GM12878 (cell line): Measurements from ENCODE around the gene ITPKB. TPM values are rescaled to one million over a fixed set of nuclear protein-coding genes. Genes with fewer than 3 reads are reported as not detected.

ENCODE experiments used
- BCLAF1 ChIP-seq: fragments of 450-650 bp; IDR thresholded peaks from 2 replicates; pipeline ENCODE4 v1.6.1; 2017; ENCODE audit warnings: antibody characterized with exemption, mild to moderate bottlenecking, moderate library complexity
- CHD1 ChIP-seq: IDR thresholded peaks from 2 replicates; pipeline ENCODE4 v1.6.1; 2012; ENCODE audit warnings: low read depth, low read length, improper control_type of control experiment
- E2F4 ChIP-seq: IDR thresholded peaks from 2 replicates; pipeline ENCODE4 v1.6.1; 2012; ENCODE audit warnings: low read depth, low read length, improper control_type of control experiment
- EGR1 ChIP-seq, 2 experiments: IDR thresholded peaks; 1 replicate in 1 of 2; 2 replicates in 1 of 2; pipeline ENCODE4 v1.6.1; 2011 to 2012; ENCODE audit warnings: low read depth in 2 of 2, low read length in 2 of 2, borderline replicate concordance in 1 of 2, mild to moderate bottlenecking in 1 of 2, moderate library complexity in 1 of 2
- KLF5 ChIP-seq: fragments of 450-650 bp; IDR thresholded peaks from 2 replicates; pipeline ENCODE4 v1.6.1; 2014; ENCODE audit warnings: mild to moderate bottlenecking; ENCODE audit not compliant: partially characterized antibody
- MYB ChIP-seq: fragments of 150-350 bp; IDR thresholded peaks from 2 replicates; pipeline ENCODE4 v1.6.1; 2014; ENCODE audit warnings: mild to moderate bottlenecking, low read depth, low read length, borderline replicate concordance
- POLR2AphosphoS2 ChIP-seq: IDR thresholded peaks from 2 replicates; pipeline ENCODE4 v1.6.1; 2011; ENCODE audit warnings: low read depth, mild to moderate bottlenecking, low read length, improper control_type of control experiment, moderate library complexity
- SMARCA5 ChIP-seq: fragments of 450-650 bp; IDR thresholded peaks from 2 replicates; pipeline ENCODE4 v1.6.1; 2017; ENCODE audit warnings: mild to moderate bottlenecking
- SRF ChIP-seq, 2 experiments: IDR thresholded peaks; 2 replicates each; pipeline ENCODE4 v1.6.1; 2011; ENCODE audit warnings: low read depth in 2 of 2, low read length in 2 of 2, mild to moderate bottlenecking in 1 of 2, moderate library complexity in 1 of 2
- STAT1 ChIP-seq: fragments of 450-650 bp; conservative IDR thresholded peaks from 2 replicates; pipeline ENCODE4 v1.6.1; 2014; ENCODE audit warnings: antibody characterized with exemption, mild to moderate bottlenecking
- SUZ12 ChIP-seq: fragments of 200-600 bp; sonication (generic); IDR thresholded peaks from one replicate; pipeline ENCODE4 v1.6.1; 2018; ENCODE audit warnings: antibody characterized with exemption, mild to moderate bottlenecking; ENCODE audit not compliant: unreplicated experiment
- ZBTB4 ChIP-seq: fragments of 450-650 bp; formaldehyde crosslinking; IDR thresholded peaks from 2 replicates; pipeline ENCODE4 v1.4.0; 2022; ENCODE audit warnings: mild to moderate bottlenecking, moderate library complexity
- polyA plus RNA-seq, 11 experiments: library from polyadenylated mRNA; depleted of rRNA in 4 of 11; unstranded in 6 of 11; stranded (reverse) in 5 of 11; fragments of >200 nt; fragmentation: Nextera tagmentation in 4 of 11; fragmentation: Illumina TruSeq in 1 of 11; extraction: Ambion mirVana in 4 of 11; extraction: Trizol in 1 of 11; gene quantifications; 1 replicate in 1 of 11; 2 replicates in 10 of 11; pipeline versions ENCODE4 v1.2.1 to v1.2.3, GENCODE V29; 2011 to 2016; ENCODE audit warnings: inconsistent platforms in 2 of 11, missing spikeins in 2 of 11, low read depth in 1 of 11
- total RNA-seq, 4 experiments: library from RNA; depleted of rRNA in 3 of 4; stranded (reverse); fragments of >200 nt in 3 of 4; fragmentation: Illumina TruSeq in 1 of 4; extraction: Trizol in 1 of 4; gene quantifications; 2 replicates each; pipeline versions ENCODE4 v1.2.1 to v1.2.3, GENCODE V29; 2013 to 2021
- TF ChIP-seq, protein P1 (sequence below): IDR thresholded peaks from 2 replicates; pipeline ENCODE4 v1.6.1; 2012; ENCODE audit warnings: low read depth, low read length, improper control_type of control experiment
- TF ChIP-seq, protein P2 (sequence below): fragments of 450-650 bp; IDR thresholded peaks from 2 replicates; pipeline ENCODE4 v1.6.1; 2016; ENCODE audit warnings: mild to moderate bottlenecking

The ITPKB gene
- total and polyA plus RNA-seq, 10 of the 15 experiments (the other 5 are each of a cell fraction or from before 2014, with no cell fraction given), result 1.3 to 38.7 (median 12.9) TPM

DNA sequence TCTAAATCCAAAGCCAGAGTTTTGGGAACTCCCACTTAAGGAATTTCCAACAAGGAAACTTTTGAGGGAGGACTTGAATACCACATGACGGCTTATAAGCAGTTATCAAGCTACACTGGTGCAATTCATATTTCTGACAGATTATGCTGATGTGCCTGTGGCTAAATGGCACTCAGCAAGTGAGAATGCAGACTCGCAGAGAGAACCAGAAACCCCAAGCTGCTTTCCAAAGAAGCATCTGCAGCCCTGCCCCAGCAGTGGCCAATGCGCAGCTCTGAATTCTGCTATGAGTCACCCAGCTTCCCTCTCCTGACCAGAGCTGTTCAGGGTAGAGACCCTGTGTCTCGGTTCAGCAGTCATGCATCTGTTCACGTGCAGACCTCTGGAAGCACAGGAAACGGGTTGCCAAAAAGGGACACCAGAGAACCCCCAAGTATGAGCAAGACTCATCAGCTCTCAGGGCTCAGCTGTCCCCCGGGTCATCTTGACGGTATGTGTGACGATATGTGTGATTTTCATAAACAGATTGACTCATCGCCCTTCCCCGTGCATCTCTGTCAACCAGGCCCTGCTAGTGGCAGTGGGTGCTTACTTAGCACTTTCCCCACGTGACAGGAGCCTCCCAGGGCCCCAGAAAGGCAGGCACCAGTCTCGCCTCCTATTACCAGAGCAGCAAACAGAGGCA, 76.3 kb downstream of the ITPKB start (continued):
- no peak for TF ChIP-seq E2F4
- peak; percentile 88 to 98 for TF ChIP-seq SRF (IDR thresholded peaks at IDR 0.05; ENCODE audit: low read depth in 2 of 2, low read length in 2 of 2)
- no peak for TF ChIP-seq STAT1
- peak in 1 of 2 experiments; percentile 50; a peak in 1 of 3 replicates for TF ChIP-seq EGR1 (IDR thresholded peaks at IDR 0.05; ENCODE audit: borderline replicate concordance in 1 of 2, low read depth in 2 of 2, low read length in 2 of 2)
- TF ChIP-seq CHD1, result 0 out of 2 replicates have a peak, but pooled peaks have one; percentile 19
- TF ChIP-seq ZBTB4 (CRISPR knock-in tag), result no peak; the same call in 1 of the 2 replicates
- peak; percentile 96 for TF ChIP-seq KLF5
- no peak for TF ChIP-seq SUZ12
- TF ChIP-seq, protein P1, sequence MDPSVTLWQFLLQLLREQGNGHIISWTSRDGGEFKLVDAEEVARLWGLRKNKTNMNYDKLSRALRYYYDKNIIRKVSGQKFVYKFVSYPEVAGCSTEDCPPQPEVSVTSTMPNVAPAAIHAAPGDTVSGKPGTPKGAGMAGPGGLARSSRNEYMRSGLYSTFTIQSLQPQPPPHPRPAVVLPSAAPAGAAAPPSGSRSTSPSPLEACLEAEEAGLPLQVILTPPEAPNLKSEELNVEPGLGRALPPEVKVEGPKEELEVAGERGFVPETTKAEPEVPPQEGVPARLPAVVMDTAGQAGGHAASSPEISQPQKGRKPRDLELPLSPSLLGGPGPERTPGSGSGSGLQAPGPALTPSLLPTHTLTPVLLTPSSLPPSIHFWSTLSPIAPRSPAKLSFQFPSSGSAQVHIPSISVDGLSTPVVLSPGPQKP, result peak; percentile 71
- TF ChIP-seq, protein P2, sequence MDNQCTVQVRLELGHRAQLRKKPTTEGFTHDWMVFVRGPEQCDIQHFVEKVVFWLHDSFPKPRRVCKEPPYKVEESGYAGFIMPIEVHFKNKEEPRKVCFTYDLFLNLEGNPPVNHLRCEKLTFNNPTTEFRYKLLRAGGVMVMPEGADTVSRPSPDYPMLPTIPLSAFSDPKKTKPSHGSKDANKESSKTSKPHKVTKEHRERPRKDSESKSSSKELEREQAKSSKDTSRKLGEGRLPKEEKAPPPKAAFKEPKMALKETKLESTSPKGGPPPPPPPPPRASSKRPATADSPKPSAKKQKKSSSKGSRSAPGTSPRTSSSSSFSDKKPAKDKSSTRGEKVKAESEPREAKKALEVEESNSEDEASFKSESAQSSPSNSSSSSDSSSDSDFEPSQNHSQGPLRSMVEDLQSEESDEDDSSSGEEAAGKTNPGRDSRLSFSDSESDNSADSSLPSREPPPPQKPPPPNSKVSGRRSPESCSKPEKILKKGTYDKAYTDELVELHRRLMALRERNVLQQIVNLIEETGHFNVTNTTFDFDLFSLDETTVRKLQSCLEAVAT, result peak; percentile 89; the same call in 1 of the 2 replicates
- no peak for TF ChIP-seq BCLAF1
- no peak for TF ChIP-seq MYB
- TF ChIP-seq POLR2AphosphoS2, result no peak
- TF ChIP-seq SMARCA5, result no peak; the same call in 1 of the 2 replicates
